ENCODE data around the gene ETV3L. TPM values are rescaled to one million over a fixed set of nuclear protein-coding genes. Genes with fewer than 3 reads are reported as not detected.

ETV3L gene
- total RNA-seq, 1 experiment from 2014 or later: not detected

- H3K9me3 ChIP-seq (ENCODE audit: control insufficient read depth, insufficient read depth, low read depth, low read length): no peaks in the 10 kb centered on the region
- CTCF ChIA-PET: no interaction called here
- in situ Hi-C loops (cut with HindIII; ENCODE audit: low pct_unique_long_range_greater_than_20kb, low sequenced_read_pairs): no loop called here
- BruUV-seq (replicated peaks): no TSS peak
- H3K27ac ChIP-seq (ENCODE audit: low read length): no peak overlapping the region
- H3K4me1 ChIP-seq (ENCODE audit: control insufficient read depth, insufficient read depth, low read length): no peaks in the 10 kb centered on the region
- ATAC-seq (no peak), DNase-seq (ENCODE audit: low read depth, low spot score) (no peak)
- H3K4me3 ChIP-seq (ENCODE audit: low read depth in 2 of 2, low read length in 2 of 2): no peak overlapping the region
- POLR2A ChIA-PET: no interaction called here
- no peaks in the 10 kb centered on the region for H3K27me3 ChIP-seq (ENCODE audit: control insufficient read depth, insufficient read depth, low read length)
- intact Hi-C loops (cut with micrococcal nuclease; ENCODE audit: unreplicated experiment): no loop called here
- TF ChIP-seq CTCF (IDR thresholded peaks at IDR 0.05): no peak
- TF ChIP-seq POLR2AphosphoS5 (IDR thresholded peaks at IDR 0.05; ENCODE audit: low read depth, low read length): no peak
- no peak for TF ChIP-seq TCF7L2 (IDR thresholded peaks at IDR 0.05; ENCODE audit: low read depth, low read length)
- no peak for TF ChIP-seq SIN3A (IDR thresholded peaks at IDR 0.05; ENCODE audit: borderline replicate concordance, insufficient read depth, low read depth, low read length)
- no peak for TF ChIP-seq REST (IDR thresholded peaks at IDR 0.05; ENCODE audit: insufficient read depth in 1 of 2, low read depth in 2 of 2, low read length in 1 of 2)
- no peaks in the 10 kb centered on the region for H3K36me3 ChIP-seq (ENCODE audit: control insufficient read depth, insufficient read depth, low read length)
Observed at GRCh38 chr1:157098519-157098918, 1.1 kb downstream of the ETV3L start.

GRCh38 chr1:157097692-157098091, 1.9 kb downstream of the ETV3L start:
- TF ChIP-seq CTCF (IDR thresholded peaks at IDR 0.05) (no peak), SIN3A (IDR thresholded peaks at IDR 0.05; ENCODE audit: borderline replicate concordance, insufficient read depth, low read depth, low read length) (no peak), POLR2AphosphoS5 (IDR thresholded peaks at IDR 0.05; ENCODE audit: low read depth, low read length) (no peak), TCF7L2 (IDR thresholded peaks at IDR 0.05; ENCODE audit: low read depth, low read length) (no peak), REST (IDR thresholded peaks at IDR 0.05; ENCODE audit: insufficient read depth in 1 of 2, low read depth in 2 of 2, low read length in 1 of 2) (no peak)
- BruUV-seq (replicated peaks): no TSS peak
- H3K27me3 ChIP-seq (ENCODE audit: control insufficient read depth, insufficient read depth, low read length): no peaks in the 10 kb centered on the region
- H3K4me1 ChIP-seq (ENCODE audit: control insufficient read depth, insufficient read depth, low read length): no peaks in the 10 kb centered on the region
- H3K36me3 ChIP-seq (ENCODE audit: control insufficient read depth, insufficient read depth, low read length): no peaks in the 10 kb centered on the region
- H3K27ac ChIP-seq (ENCODE audit: low read length): no peak overlapping the region
- no peak for DNase-seq (ENCODE audit: low read depth, low spot score)
- in situ Hi-C loops (cut with HindIII; ENCODE audit: low pct_unique_long_range_greater_than_20kb, low sequenced_read_pairs) (no loop called here), intact Hi-C loops (cut with micrococcal nuclease; ENCODE audit: unreplicated experiment) (no loop called here)
- POLR2A ChIA-PET: no interaction called here
- no peaks in the 10 kb centered on the region for H3K9me3 ChIP-seq (ENCODE audit: control insufficient read depth, insufficient read depth, low read depth, low read length)
- no peak overlapping the region for H3K4me3 ChIP-seq (ENCODE audit: low read depth in 2 of 2, low read length in 2 of 2)
- ATAC-seq: no peak
- CTCF ChIA-PET: interaction anchor here (0.7 kb wide), 1 partner anchor 160 kb away, joined by 9 read pairs; no protein-coding TSS in a partner anchor
